GM21786 (cell line): ENCODE results near the gene COL9A3.

Experiments
- ATAC-seq: cut with Tn5 transposase; IDR thresholded peaks from one replicate; pipeline ENCODE4 v1.9.1; 2021; ENCODE audit not compliant: unreplicated experiment

The COL9A3 gene

DNA sequence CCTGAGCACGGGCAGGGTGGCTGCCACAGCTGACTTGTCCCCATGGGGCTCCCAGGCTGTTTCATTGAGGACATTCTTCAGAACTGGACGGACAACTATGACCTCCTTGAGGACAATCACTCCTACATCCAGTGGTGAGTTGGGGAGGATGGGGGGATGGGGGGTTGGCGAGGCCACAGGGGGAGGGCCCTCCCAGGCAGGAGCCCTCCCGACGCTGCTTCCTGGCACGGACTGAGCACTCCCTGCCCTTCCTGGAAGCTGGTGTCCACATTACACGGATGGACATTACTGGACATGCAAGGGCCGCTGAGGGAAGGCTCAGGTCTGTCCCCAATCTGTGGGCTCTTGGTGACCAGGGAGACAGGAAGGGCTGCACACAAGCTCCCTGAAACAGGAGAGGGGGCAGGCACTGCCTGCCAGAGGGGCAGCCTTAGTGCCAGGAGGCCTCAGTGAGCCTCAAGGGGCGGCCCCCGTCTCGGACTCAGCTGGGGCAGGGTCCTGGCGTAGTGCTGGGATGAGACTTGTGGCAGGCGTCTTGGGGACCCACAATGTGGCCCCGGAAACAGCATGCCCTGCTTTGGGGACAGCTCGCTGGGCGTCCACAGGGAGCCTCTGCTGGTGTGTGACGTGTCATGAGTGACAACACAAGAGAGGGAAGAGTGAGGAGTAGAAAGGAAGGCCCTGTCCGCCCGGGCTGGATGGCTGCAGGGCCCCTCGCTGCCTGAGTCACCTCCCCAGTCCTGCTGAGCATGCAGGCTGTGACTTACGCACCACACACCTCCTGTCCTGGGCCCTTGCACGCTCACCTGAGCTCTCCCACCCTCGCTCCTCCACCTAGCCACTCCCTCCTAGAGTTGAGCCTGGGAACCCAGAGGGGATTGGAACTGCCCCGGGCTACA, 7.1 kb upstream of the COL9A3 start:
- ATAC-seq, result no peak

- ATAC-seq, result no peak
Measured at GRCh38 chr20:62811320-62811719, 5.5 kb upstream of the COL9A3 start.

- no peak for ATAC-seq
Measured at GRCh38 chr20:62811720-62812119, 5.1 kb upstream of the COL9A3 start.

GRCh38 chr20:62812181-62812906, 4.5 kb upstream of the COL9A3 start:
- ATAC-seq, result no peak

- ATAC-seq, result no peak
Measured at GRCh38 chr20:62812907-62813200, 4.0 kb upstream of the COL9A3 start.

DNA sequence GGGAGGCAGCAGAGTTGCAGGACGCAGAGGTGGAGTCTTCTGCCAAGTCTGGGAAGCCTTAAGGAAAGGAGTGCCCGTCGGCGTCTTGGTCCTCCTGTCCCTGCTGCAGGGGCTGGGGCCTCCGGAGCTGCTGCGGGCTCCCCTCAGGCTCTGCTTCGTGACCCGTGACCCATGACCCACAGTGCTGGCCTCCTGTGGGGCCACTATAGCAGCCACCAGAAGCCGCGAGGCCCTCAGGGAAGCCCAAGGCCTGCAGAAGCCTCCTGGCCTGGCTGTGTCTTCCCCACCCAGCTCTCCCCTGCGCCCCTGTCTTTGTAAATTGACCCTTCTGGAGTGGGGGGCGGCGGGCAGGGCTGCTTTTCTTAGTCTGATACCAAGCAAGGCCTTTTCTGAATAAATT, 3.3 kb upstream of the COL9A3 start:
- no peak for ATAC-seq

GRCh38 chr20:62814060-62814708, 2.7 kb upstream of the COL9A3 start:
- ATAC-seq, result no peak

DNA sequence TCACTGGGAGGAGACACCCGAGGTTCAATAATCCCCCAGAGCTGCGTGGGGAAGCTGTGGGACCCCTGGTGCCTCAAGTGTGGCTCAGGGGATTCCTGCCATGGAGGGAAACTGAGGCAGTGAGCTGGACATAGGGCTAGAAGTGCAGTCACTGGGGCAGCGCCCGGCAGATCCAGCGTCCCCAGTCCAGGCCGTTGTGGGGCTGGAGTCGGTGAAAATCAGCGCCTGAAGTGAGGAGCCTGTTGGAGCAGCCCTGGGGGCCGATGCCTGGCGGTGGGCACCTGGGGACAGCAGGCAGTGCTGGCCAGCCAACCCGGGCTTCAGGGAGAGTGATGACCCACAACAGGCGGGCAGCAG, 2.2 kb upstream of the COL9A3 start:
- ATAC-seq, result no peak

GRCh38 chr20:62815066-62815991, 1.5 kb upstream of the COL9A3 start:
- no peak for ATAC-seq

DNA sequence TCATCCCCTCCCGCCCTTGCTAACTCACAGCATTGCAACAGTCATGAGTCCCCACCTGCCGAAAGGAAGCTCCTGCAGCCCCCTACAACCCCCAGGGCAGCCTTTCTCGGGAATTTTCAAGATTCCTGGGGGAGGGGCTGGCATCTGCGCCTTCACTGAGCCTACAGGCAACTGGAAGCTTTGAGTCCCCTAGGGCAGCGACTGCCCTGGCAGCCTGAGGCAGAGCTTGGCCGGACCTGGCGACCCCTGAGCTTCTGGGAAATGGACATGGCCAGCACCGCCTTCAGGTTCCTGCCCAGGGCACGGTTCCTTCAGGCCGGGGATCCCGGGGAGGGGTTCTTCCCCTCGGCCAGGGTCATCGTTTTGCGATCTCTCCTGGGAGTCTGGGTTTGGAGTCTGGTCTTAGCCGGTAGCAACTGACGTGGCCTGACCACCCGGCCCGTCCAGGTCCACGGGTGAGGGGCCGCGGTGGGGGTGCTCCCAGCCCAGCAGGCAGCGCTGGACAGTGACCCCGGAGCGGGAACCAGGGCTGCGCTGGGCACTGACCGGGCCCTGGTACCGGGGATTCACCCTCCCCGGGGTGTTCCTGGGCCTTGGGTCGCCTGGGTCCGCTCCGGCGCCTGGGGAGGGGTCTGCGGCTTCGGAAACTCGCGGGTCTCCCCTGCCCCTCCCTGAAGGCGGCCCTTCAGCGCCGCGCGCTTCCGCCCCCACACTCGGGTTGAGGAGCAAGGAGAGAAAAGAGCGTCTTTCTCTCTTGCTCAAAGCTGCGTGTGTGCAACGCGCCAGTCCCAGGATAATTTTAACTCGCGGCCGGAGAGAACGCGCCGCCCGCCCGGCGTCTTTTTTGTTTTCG, 593 bp upstream of the COL9A3 start:
- ATAC-seq, result no peak

DNA sequence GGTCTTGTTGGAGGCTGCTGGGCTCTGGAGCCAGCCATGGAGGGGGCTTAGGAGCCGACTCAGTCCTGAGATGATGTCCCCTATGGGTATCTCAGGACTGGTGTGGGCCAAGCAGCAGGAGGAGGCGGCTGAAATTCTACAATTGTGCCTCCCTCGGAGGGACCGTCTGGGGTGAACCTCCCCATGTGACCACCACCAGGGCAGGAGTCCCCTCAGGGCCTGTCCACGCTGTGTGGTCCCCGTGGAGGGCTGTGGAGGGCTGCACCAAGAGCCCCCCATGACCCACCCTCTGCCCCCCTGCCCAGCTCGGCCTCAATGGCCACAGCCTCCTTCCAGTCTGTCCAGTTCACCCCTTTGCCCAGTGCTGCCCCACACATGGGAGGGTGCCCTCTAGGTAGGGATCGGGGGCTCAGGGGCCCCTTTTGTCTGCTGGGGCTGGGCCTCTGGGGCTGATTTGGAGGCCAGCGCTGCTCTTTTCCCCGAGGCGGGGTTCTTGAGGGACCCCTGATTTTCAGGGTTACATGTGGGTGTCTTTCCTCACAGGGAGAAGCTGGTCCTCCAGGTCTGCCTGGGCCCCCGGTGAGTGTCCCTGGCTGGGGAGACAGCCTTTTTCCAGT, 1.2 kb downstream of the COL9A3 start:
- ATAC-seq, result no peak

DNA sequence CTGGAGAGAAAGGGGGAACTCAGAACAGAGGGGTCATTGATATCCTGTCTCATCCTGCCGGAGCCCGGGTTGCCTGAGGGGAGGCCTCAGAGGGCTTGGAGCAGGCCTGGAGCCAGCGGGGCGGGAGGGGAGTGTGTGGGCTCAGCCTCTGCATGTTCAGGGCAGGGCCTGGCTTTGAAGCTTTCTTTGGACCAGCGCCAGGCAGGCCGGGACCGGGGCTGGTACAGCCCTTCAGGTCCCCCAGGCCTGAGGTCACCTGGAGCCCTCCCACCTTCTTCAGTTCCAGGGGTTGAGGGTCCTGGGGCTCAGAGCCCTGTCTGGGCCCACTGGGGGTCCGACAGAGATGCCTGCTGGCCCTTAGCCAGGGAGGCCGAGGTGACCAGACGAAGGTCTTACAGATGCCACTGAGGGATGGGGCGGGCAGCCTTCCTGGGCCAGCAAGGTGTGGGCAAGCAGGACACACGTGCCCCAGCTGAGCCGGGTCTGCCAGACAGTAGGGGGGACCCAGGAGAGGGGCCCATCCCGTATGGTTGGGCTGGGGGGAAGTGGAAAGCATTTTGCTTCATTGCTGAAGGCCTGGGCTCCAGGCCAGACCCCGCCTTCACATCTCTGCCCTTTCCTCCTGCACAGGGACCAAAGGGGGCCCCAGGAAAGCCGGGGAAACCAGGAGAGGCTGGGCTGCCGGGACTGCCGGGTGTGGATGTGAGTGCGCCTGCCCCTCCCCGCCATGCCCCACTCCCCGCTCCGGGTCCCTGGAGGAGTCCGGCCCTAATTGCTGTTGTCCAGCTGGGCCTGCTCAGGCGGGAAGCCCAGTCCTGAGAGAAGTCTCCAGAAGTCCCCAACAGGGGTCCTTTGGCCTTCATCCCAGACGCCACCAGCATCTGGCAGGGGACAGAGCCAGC, 2.0 kb downstream of the COL9A3 start:
- no peak for ATAC-seq

DNA sequence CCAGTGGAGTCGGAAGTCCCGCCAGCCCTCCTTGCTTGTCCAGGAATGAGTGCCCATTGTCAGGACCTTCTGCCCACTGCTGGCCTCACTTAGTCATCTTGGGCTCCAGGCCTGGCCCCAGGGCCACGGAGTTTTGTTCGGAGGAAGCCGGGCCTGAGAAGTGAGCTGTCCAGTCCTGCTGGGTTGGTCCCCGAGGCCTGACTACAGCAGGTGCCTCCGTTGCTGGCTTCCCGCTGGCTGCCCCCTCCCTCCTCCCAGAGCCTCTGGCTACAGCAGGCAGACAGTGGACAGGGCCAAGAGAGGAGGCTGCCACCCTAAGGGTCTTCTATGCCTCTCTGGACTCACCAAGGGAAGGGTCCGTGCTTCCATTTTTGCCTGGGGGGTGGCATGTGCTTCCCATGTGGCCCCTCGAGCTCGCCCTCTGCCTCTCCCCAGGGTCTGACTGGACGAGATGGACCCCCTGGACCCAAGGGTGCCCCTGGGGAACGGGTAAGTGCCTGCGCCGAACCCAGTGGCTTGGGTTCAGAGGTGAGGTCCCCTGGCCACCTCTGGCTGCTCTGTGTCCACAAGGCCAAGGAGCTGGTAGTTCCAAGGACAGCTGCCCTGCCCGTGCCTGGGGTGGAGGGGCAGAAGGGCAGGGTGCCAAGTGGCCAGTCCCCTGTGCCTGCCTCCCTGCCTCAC, 2.8 kb downstream of the COL9A3 start:
- ATAC-seq, result no peak

GRCh38 chr20:62820208-62820961, 3.5 kb downstream of the COL9A3 start:
- no peak for ATAC-seq

GRCh38 chr20:62820962-62821725, 4.3 kb downstream of the COL9A3 start:
- ATAC-seq, result no peak

DNA sequence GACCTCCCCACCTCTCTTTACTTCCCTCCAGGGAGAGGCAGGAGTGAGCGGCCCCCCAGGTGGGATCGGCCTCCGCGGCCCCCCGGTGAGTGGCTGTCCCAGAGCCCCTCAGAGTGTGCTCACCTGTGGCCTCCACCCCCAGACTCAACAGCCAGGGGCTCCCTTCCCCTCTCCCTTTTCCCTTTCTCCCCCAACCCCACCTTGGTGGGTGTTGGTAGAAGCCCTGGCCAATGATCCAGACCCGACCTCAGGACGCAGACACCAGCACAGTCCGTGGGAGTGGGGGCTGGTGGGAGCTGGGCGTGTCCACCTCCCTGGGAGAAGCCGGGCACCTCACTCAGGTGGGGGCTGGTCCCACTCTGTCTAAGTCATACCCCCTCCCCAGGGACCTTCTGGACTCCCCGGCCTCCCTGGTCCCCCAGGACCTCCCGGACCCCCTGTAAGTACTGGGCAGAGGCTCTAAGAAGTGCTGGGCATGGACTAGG, 4.9 kb downstream of the COL9A3 start:
- ATAC-seq, result no peak
